ENCODE measurements around the gene STOX1.
"Not testable (repeated sequence)": the region's sequence is repeated elsewhere in the genome, so short reads cannot be mapped to it uniquely, and the experiment has no call there.

GRCh38 chr10:68932860-68933259 is 105.5 kb downstream of the STOX1 start:
- not testable (repeated sequence) for TF ChIP-seq POLR2A (IDR thresholded peaks at IDR 0.05); CTCF (IDR thresholded peaks at IDR 0.05 in 8 of 11, conservative IDR thresholded peaks at IDR 0.05 in 3 of 11); POLR2AphosphoS5 (IDR thresholded peaks at IDR 0.05)

All from spleen (tissue), 7 donors.